Vagina (tissue), 2 donors: Measurements from ENCODE around the gene FADD.
"Not testable (repeated sequence)": the region's sequence is repeated elsewhere in the genome, so short reads cannot be mapped to it uniquely, and the experiment has no call there.

Experiments used
- CTCF ChIP-seq, 3 experiments: fragments of 450-650 bp in 2 of 3; fragments of 200-600 bp in 1 of 3; sonication (generic) in 1 of 3; IDR thresholded peaks; one replicate each; pipeline ENCODE4 v1.5.1; 2017 to 2019; ENCODE audit warnings: antibody characterized with exemption in 3 of 3, mild to moderate bottlenecking in 2 of 3, moderate library complexity in 2 of 3
- POLR2A ChIP-seq, 2 donors: fragments of 450-650 bp; IDR thresholded peaks; one replicate each; pipeline ENCODE4 v1.6.1; 2017; ENCODE audit warnings: antibody characterized with exemption in 2 of 2, mild to moderate bottlenecking in 2 of 2, moderate library complexity in 2 of 2
- POLR2AphosphoS5 ChIP-seq, 2 donors: sonication (generic); formaldehyde crosslinking; IDR thresholded peaks; one replicate each; pipeline ENCODE4 v1.9.0; 2017; ENCODE audit warnings: antibody characterized with exemption in 2 of 2, mild to moderate bottlenecking in 2 of 2, low read depth in 1 of 2; ENCODE audit not compliant: insufficient read depth in 1 of 2

GRCh38 chr11:70217388-70217787, 14.3 kb downstream of the FADD start:
- not testable (repeated sequence) for TF ChIP-seq CTCF (IDR thresholded peaks at IDR 0.05); POLR2AphosphoS5 (IDR thresholded peaks at IDR 0.05; ENCODE audit: insufficient read depth in 1 of 2, low read depth in 1 of 2); POLR2A (IDR thresholded peaks at IDR 0.05)
